GM19043 (cell line): Measurements from ENCODE around the gene PRLH.

ENCODE experiments used
- ATAC-seq: cut with Tn5 transposase; IDR thresholded peaks from one replicate; pipeline ENCODE4 v1.9.1; 2021; ENCODE audit warnings: low read depth; ENCODE audit not compliant: unreplicated experiment

The PRLH gene, protein sequence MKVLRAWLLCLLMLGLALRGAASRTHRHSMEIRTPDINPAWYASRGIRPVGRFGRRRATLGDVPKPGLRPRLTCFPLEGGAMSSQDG

DNA sequence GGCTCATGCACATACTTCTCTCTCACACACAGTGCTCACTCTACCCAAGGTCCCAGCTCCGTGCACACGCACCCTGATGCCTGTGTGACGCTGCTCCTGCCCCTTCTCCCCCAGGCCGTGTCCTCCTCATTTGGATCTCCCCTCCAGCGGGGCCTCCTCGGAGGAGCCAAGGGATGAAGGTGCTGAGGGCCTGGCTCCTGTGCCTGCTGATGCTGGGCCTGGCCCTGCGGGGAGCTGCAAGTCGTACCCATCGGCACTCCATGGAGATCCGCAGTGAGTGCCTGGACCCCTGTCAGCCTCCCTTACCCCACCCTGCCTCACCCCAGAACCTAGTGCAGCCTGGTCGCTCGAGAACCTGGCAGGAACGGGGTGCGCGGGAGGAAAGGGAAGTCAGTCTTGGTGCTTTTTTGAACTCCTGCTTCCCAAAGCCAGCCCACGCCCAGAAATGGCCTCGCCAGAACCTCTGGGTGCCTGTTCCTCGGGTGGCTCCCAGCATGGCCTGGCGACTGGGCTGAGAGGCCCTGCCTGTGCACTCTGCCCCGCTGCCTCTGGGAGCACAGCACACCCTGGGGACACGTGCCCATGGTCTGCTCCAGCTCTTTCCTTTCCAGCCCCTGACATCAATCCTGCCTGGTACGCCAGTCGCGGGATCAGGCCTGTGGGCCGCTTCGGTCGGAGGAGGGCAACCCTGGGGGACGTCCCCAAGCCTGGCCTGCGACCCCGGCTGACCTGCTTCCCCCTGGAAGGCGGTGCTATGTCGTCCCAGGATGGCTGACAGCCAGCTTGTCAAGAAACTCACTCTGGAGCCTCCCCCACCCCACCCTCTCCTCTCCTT lies at the start of gene PRLH:
TSS of gene PRLH (plus strand) at position 174 of the 835 bp plus-strand sequence. CDS start at position 174, 0 bp downstream.
- no peak for ATAC-seq

DNA sequence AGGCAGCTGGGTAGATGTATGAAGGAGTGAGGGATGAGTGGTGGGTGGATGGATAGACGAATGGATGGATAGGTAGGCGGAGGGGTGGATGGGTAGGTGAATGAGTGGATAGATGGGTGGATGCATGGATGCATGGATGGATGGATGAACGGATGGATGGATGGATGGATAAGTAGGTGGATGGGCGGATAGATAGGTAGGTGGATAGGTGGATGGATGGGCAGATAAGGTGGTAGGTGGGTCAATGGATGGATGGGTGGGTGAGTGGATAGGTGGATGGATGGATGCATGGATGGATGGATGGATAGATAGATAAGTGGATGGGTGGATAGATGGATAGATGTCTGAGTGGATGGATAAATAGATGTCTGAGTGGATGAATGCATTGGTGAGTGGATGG lies 49.2 kb upstream of the PRLH start:
- no peak for ATAC-seq

DNA sequence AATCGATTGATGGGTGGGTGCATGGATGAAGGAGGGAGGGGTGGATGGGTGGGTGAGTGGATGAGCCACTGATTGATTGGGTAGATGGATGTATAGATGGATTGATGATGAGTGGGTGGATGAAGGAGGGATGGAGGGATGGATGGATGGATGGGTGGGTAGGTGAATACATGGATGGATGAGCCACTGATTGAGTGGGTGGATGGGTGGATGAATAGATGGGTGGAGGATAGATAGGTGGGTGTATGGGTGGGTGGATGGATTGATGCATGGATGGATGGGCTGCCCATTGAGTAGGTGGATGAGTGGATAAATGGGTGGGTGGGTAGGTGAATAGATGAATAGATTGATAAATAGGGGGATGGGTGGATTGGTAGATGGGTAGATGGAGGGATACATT lies 48.4 kb upstream of the PRLH start:
- no peak for ATAC-seq

DNA sequence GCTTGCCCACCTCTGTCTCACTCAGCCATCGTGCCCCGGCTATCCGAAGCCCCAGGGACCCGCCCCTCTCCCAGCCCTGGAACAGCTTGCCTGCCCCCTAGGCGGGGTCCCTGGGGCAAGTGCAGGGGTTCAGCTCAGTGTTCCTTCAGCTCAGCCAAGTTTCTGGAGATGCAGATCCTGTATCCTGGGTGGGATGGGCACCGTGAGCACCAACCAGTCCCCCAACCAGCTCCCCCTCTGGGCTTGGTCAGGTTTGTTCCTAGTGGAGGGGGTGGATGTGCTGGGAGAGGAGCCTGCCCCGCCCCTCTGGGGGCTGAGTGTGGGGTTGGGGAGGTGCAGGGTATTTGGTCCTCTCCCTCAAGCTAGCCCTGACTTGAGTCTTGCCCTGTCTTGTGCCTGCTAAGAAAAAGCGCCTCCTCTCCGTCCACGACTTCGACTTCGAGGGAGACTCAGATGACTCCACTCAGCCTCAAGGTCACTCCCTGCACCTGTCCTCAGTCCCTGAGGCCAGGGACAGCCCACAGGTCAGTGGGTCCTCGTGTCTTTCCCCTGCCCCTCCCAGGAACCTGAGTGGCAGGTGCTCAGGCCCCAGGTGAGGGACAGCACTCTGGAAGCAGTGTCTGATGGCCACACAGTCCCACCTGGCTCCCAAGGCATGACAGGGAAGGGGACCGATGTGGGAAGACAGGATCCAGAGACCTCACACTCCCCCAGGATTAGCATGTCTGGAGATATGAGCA lies 46.7 kb upstream of the PRLH start:
- ATAC-seq = no peak

DNA sequence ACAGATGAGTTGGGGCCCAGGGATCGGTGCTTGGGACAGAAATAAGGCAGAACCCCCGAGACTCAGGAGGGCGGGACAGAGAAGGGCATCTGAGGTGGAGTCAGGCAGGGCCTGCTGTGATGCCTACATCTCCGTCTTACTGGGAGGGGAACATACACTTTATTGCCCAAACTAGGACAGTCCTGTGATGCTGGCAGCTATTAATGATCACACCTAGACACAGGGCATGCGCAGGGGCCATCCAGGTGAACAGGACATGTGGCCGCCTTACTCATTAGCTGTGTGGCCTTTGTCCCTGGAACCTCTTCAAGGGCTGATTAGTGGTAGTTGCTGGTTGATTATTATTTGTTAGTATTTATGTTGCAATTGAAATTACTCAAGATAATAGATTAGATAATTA lies 46.1 kb upstream of the PRLH start:
- ATAC-seq = no peak

DNA sequence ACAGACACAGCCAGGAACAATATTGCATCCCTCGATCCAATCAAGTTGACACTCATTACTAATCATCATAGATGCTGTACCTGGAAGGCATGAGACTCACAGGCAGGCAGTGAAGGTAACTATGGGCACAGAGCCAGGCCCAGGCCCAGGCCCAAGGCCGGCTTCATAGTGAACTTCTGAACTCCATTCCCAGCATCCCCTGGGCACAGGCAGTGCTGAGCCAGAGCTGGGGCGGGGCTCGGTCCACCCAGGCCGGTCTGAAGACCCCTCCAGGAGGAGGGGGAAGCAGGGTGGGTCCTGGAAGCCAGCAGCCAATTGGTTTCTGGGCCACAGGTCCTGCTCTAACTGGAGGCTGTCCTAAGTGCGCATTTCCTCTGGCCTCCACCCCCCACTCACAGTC lies 41.7 kb upstream of the PRLH start:
- no peak for ATAC-seq

DNA sequence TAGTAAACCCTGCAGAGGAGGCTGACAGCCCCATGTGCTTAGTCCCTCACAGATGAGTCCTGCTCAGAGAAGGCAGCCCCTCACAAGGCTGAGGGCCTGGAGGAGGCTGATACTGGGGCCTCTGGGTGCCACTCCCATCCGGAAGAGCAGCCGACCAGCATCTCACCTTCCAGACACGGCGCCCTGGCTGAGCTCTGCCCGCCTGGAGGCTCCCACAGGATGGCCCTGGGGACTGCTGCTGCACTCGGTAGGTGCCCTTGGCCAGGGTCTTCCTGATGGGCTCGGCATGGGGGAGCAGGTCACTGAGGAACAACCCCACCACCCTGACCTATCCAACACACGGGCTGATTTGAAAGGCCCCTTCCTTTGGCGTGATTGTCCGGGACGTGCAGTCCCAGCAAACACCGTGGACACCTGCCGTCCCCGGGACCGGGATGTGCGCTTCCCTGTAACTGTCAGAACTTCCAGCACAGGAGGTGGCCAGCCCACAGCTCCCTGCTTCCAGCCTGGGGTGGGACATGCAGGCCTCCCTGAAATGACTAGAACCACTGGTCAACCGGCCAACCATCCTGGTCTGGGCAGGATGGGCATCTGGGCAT lies 40.7 kb upstream of the PRLH start:
- no peak for ATAC-seq

DNA sequence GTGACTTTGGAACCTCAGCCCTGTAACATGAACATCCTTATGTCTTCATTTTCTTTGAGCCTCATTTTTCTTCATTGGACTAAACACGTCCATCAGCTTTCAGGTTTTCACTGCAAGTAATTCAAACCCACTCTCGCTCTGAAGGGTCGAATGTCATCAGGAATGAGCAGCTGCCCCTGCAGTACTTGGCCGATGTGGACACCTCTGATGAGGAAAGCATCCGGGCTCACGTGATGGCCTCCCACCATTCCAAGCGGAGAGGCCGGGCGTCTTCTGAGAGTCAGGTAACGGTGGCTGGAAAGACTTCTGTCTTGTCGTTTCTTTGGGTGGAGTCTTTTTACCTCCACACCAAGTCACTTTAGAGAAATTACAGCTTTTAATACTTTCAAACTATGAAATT lies 39.1 kb upstream of the PRLH start:
- no peak for ATAC-seq

DNA sequence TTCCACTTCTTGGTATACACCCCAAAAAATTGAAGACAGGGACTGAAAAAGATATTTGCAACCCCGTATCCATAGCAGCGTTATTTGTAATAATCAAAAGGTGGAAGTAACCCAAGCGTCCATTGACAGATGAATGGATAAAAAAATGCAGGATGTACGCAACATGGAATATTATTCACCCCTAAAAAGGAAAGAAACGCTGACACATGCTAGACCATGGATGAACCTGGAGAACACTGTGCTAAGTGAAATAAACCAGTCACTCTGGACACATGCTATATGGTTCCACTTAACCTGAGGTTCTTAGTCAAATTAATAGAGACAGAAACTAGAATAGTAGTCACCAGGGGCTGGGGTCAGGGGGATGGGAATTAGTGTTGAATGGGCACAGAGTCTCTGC lies 38.6 kb upstream of the PRLH start:
- no peak for ATAC-seq

DNA sequence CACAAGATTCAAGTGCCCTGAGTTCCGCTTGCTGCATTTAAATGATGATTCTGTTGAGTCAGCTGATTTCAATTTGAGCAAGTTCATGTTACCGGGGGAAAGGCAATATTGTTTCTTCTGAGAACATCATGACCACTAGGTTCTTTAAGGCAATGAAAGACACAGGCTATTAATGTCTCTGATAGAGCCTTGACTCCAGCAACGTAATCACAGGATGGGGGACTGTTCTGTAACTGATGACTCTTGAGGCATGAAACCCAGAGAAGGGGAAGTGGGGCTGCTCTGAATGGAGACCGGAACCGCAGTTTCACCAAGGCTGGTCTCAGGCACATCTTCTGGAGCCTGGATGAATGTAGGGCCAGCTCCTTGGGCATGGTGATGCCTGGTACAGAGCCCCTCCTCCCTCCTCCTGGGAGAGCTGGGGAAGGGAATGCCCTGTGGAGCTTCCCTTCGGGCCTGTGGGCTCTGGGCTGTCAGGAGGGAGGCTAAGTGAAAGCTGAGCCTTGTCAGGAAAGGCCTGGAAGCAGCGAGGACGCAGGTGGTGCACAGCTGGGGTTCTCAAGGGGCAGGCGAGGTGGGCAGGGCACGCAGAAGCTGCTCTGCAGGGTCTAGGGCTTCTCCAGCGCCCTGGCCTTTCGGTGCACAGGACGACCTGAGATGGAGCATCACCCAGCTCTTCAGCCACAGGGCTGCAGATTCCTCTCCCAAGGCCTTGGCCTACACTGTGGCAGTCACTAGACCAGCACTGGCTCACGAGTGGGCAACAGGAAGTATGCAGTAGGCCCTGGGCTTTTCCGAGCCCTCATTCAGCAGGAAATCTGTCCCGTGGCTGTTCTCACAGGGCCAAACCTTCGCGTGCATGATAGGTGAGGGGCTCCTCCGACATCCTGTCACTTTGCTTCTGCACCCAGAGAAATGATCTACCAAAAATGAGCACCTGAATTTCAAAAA lies 36.6 kb upstream of the PRLH start:
- ATAC-seq = peak; percentile 76

DNA sequence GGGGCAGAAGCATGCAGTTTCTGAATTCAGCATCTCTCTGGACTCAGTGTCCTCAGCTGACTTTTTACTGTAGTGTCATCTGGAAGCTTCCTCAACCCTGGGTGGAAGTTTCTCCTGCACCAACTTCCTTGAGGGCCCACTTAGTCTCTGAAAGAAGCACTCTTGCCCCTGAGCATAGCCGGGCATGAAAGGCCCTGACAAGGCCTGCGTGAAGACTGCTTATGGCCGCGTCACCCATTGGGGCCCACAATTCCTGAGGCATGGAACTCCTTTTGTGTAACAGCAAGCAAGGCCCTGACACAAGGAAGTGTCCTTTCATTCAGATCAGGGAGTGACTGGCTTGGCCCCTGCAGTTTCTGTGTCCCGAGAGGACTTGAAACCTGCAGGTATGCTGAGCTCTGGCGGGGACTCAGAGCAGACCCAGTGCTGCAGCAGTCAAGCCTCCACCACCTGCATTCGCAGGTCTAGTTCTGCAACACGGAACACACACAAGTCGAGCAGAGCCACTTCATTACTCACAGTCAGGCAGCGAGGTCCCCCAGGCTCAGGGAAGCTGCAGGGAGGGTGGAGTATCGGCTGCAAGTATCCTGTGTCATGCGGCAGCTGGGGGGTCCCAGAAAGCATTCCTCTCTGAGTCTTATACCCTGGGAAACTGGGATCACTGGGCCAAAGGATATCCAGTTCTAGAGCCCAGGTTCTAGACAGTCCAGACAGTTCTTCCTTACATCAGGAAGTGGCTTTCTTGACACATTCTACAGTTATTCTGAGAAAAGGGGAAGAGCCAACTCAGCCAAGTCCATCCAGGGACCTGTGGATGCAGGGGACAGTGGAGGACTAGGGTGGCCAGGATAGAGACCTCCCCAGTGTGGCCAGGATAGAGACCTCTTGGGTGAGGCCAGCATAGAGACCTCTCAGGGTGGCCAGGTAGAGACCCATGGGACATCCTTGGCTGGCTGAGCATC lies 35.6 kb upstream of the PRLH start:
- ATAC-seq = peak; percentile 39

DNA sequence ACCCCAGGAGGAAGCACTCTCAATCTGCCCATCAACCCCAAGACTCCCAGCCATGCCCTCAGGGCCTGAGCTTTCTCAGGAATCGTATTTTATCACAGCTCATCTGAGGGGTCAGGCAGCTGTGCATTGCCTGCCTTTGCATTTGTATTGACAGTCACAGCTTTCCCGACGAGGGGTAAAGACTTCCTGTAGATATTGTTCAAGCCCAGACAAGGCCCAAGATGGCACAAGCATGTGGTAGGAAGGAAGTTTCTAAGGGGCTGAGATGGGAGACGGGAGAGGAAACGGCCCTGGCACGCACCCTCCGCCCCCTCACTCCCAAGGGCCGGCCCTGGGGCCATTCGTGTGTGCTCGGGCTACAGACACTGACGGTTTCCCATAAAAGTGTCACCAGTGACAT lies 34.2 kb upstream of the PRLH start:
- no peak for ATAC-seq

DNA sequence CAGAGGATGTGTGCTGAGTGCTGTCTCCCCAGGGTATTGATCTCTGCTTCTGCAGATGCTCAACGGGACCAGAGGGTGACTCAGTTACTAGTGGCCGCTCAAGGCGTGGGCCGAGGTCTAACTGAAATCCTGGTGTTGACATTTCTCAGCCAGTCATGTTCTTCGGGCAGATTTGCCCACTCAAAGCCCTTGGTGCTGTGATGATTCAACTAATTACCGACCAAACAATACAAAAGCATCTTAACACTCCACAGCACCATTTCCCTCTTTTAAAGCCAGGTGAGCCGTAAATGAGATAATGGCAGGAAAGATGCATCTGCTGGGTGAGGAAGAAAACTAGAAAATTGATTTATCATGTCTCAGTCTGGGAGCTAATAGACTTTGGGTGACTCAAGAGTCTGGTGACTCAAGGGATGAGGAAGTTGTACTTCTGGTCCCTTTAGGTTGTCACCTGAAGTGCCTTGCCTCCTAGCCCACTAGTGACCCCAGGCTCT lies 32.7 kb upstream of the PRLH start:
- ATAC-seq = no peak

DNA sequence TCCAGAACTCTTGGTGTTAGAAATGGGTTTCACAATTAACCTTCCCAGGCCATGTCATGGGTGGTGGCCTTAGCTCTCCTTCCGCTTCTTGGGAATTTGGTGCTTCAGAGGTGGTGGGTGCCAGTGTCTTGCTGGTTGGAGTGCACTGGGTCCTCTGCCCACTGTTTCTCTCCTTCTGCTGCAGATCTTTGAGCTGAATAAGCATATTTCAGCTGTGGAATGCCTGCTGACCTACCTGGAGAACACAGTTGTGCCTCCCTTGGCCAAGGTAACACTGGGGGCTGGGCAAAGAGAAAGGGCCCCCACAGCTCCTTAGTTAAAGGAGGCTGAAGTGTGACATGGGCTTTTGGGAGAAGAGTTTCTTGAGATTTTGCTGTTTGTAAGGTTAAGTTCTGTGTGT lies 32.0 kb upstream of the PRLH start:
- no peak for ATAC-seq

DNA sequence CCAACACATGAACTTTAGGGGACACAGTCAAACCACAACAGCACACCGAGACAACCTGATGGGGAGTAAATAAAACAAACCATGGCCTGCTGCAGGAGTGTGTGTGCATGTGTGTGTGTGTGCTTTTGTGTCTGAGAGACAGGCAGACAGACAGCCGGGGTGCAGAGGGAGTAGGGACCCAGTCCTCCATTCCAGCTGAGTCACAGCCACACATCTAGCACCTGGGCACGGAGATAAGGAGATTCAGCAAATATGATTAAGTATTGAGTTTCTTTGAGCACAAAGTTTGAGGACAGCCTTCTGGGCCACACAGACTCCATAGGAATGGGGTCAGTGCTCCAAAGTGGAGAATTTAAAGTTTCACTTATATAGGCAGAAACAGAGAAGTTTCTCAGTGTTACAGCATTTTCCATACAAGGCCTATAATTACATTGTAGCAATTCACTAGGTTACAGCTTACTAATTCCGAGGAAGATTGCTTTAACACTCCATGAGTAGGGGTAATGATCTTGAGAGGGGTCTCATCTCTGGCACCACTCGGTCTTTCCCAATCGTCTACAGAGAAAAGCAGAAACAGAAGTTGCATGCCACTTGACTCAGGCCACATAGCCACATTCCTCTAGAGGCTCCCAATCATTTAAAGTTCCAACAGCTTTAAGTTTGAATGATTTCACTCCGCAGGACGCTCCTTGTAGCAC lies 30.8 kb upstream of the PRLH start:
- no peak for ATAC-seq

DNA sequence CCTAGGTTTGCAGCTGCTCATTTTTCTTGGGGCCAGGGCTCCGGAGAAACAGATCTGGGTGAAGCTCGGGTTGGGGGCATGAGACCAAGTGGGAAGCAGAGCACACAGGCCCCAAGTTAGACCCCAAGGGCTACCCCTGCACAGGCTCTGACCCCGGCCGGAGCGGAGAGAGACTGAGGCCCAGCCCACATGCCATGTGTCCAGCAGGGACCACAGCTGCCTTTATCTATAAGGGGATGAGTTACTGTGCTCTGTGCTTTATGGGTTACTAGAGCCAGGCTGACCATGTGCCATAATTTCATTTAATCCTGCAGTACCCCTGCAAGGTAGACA lies 30.3 kb upstream of the PRLH start:
- no peak for ATAC-seq

DNA sequence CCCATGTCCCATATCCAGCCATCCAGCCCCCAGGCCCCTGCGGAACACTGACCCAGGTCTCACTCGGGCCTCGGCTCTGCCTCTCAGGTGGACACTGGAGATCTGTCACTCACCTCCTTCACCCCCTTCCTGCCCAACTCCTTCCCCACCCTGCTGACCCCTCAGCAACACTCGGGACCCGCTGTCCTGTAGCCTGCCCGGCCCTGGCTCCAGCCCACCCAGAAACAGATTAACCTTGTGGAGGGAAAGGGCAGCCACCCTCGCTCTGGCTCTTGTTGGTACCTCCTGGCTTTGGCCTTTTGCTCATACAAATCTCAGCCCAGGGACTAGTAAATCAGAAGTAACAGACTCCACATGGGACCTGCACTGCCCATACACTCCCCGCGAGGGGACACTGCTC lies 29.8 kb upstream of the PRLH start:
- ATAC-seq = no peak

DNA sequence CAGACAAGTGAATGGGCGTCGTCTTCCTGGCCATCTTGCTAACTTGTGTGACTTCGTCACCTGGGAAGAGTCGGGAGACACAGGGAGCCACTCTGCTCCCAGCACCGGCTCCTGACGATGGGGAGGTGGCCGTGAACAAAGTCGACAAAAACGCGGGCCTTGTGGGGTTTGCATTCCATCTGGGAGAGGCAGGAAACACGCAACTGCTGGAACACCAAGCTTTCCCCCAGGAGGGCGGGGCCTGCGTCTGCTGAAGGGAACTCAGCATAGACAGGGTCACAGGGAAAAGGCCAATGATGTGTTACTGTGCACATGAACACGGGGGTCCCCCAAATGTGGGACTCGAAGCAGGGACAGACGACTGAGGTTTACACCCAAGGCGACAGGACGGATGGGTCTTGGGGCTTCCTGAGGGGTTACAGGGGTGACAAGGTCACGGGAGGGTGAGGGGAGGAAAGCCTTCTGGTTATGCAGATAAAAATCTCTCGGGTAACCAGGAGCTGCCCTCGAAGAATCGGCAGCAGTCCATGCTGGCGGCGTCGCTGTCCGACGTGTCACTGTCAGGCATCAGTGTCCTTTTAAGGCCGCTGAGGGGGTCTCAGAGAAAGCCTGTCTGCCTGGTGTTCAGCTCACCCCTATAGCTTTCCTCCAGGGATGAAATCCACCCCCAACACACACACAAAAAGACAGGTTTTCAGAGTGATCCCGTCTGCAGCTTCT lies 28.2 kb upstream of the PRLH start:
- ATAC-seq = no peak
